ENCODE results near the gene VSIG8.

DNA sequence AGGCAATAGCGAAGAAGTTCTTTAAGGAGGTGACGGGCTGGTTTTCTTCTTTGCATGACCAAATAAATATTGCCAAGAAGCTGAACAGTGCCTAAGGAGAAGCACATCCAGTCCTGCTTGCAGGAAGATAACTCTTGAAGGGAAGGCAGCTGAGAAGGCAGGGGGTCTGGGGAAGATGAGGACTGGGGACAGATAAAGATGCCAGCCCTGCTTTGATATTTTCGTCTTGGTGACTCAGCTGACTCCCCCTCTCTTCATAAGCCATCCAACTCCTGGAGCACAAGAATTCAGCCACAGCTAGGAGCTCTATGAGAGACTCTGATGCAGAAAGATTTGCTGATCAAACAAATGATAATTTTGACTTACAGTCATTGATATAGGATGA lies 34.1 kb upstream of the VSIG8 start:
- TF ChIP-seq POLR2AphosphoS5 (IDR thresholded peaks at IDR 0.05; ENCODE audit: borderline replicate concordance, low read depth, low read length) (no peak), EZH2 (IDR thresholded peaks at IDR 0.05) (no peak)

All from SK-N-MC (cell line).